Right lobe of liver (tissue), 6 donors: ENCODE measurements around the gene DIPK1C. TPM values are rescaled to one million over a fixed set of nuclear protein-coding genes. Genes with fewer than 3 reads are reported as not detected.
A peak's percentile ranks its signal among the peaks of the same experiment; 100 is the strongest.

Source experiments
- ATAC-seq, 4 donors: fragments of 200-7000 bp; cut with Tn5 transposase; one replicate each; pipeline ENCODE4 v1.9.1; 2020; ENCODE audit warnings: mild to moderate bottlenecking in 4 of 4, moderate library complexity in 4 of 4
- DNase-seq, 3 donors: peaks; one replicate each; pipeline ENCODE4 v3.0.0-alpha.2; 2020
- H3K27ac ChIP-seq, 3 donors: fragments of 200-600 bp; one replicate each; pipeline ENCODE4 v1.8.0; 2022
- H3K27me3 ChIP-seq, 2 donors: fragments of 200-600 bp; one replicate each; pipeline ENCODE4 v1.8.0; 2022
- H3K36me3 ChIP-seq, 4 donors: fragments of 200-600 bp; sonication (generic) in 1 of 4; one replicate each; pipeline versions ENCODE4 v1.5.1 to v1.8.0; 2017 to 2022; ENCODE audit warnings: control low read depth in 1 of 4
- H3K4me1 ChIP-seq, 4 donors: fragments of 200-600 bp; sonication (generic) in 1 of 4; one replicate each; pipeline versions ENCODE4 v1.5.1 to v1.8.0; 2017 to 2022; ENCODE audit warnings: control low read depth in 1 of 4
- H3K4me3 ChIP-seq, 3 donors: fragments of 200-600 bp; one replicate each; pipeline ENCODE4 v1.8.0; 2022
- H3K9me3 ChIP-seq, 4 donors: fragments of 200-600 bp; sonication (generic) in 1 of 4; one replicate each; pipeline versions ENCODE4 v1.5.1 to v1.8.0; 2017 to 2022; ENCODE audit warnings: control low read depth in 1 of 4
- POLR2A ChIP-seq: fragments of 450-650 bp; IDR thresholded peaks from one replicate; pipeline ENCODE4 v1.6.1; 2017; ENCODE audit warnings: antibody characterized with exemption, mild to moderate bottlenecking
- WGBS: methylation state at CpG from one replicate; pipeline ENCODE4 v1.1.6; 2018; ENCODE audit warnings: low coverage, low lambda C conversion rate; ENCODE audit not compliant: insufficient coverage; ENCODE audit errors: missing lambda C conversion rate; 5-methylcytosine and 5-hydroxymethylcytosine counted together
- intact Hi-C, 2 donors: fragments of 100-400 bp; cut with DNase I; formaldehyde crosslinking; loops; one replicate each; pipeline versions ENCODE4 v1.11.2 to v1.14.1; 2022
- total RNA-seq, 6 experiments: library from RNA; depleted of rRNA in 2 of 6; stranded (reverse); fragments of >200 nt in 2 of 6; fragmentation: NEBNext Ultra II Directional in 3 of 6; extraction: Animal tissue kit (Norgen Biotek cat#: 25700) in 3 of 6; gene quantifications; one replicate each; pipeline versions ENCODE4 v1.1.0 to v1.2.4, GENCODE V29; 2016 to 2023
- TF ChIP-seq, protein P1 (sequence below), 4 donors: fragments of 200-600 bp in 3 of 4; fragments of 450-650 bp in 1 of 4; IDR thresholded peaks; one replicate each; pipeline versions ENCODE4 v1.5.1 to v1.8.0; 2016 to 2022; ENCODE audit warnings: antibody characterized with exemption in 4 of 4, mild to moderate bottlenecking in 2 of 4
- donor health status: DM: no; HTN: yes; CAD: no.
- donor health status: DM: no; HTN: no; CAD: no.
- donor health status: DM: no; HTN: no; CAD: no.
- donor health status: DM: no; HTN: yes; CAD: no.
- donor health status: DM: no; HTN: yes; CAD: no.

DIPK1C gene
- total RNA-seq, 6 experiments from 2014 or later, result 0.06 to 0.37 (median 0.20) TPM; not detected in 3

DNA sequence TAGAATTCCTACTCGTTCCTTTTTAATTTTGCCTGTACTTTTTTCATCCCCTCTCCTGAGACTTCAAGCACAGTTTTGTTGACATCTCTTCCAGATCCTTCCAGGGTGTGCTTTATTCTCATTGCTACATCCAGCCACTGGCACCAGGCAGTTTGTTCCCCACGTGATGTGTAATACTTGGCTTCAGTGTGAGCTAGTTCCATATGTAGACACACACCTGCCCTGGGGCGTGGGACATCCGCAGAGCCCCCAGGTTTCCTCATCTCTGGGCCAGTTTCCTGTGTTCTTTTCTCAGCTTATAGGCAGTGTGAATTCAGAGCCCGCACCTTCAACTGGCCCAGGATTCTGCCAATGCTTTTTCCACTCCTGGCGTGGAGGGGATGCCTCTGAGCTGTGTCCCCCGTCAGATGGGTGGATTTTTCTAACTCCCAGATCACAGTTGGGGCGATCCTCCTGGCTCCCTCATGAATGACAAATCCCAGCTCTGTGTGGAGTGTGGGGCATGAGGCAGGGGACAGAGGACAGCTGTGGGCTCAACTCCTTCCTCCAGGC lies 46.6 kb downstream of the DIPK1C start:
- Histone ChIP-seq H3K27ac (no peak overlapping the region), H3K27me3 (no peaks in the 10 kb centered on the region), H3K9me3 (no peaks in the 10 kb centered on the region), H3K4me1 (no peaks in the 10 kb centered on the region), H3K36me3 (no peaks in the 10 kb centered on the region), H3K4me3 (no peak overlapping the region)
- TF ChIP-seq POLR2A, result no peak
- TF ChIP-seq, protein P1, sequence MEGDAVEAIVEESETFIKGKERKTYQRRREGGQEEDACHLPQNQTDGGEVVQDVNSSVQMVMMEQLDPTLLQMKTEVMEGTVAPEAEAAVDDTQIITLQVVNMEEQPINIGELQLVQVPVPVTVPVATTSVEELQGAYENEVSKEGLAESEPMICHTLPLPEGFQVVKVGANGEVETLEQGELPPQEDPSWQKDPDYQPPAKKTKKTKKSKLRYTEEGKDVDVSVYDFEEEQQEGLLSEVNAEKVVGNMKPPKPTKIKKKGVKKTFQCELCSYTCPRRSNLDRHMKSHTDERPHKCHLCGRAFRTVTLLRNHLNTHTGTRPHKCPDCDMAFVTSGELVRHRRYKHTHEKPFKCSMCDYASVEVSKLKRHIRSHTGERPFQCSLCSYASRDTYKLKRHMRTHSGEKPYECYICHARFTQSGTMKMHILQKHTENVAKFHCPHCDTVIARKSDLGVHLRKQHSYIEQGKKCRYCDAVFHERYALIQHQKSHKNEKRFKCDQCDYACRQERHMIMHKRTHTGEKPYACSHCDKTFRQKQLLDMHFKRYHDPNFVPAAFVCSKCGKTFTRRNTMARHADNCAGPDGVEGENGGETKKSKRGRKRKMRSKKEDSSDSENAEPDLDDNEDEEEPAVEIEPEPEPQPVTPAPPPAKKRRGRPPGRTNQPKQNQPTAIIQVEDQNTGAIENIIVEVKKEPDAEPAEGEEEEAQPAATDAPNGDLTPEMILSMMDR (IDR thresholded peaks at IDR 0.05), result no peak
- intact Hi-C loops, result no loop called here
- ATAC-seq (no peak), DNase-seq (no peak)
- WGBS, result 45% methylated on average over 8 of the region's 8 CpGs

DNA sequence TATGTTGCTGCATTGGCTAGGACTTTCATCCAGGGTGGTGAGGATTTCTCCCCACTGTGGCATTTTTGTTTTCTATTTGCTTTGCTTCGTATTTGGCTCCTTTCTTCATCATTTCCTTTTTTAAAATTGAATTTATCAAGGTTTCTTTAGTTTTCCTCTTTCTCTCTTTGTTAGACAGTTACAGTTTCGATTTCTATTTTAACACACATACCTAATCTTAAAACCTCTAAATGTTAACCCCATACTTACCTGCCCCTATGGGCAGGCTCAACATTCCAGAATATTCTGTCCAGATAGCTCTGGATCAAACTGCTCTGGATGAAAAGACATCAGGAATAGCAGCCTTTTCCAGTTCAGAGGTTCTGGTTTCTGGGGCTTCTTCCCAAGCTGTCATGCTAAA lies 49.2 kb downstream of the DIPK1C start:
- intact Hi-C loops, result no loop called here
- 12% methylated on average over 2 of the region's 2 CpGs for WGBS
- Histone ChIP-seq H3K36me3 (no peaks in the 10 kb centered on the region), H3K9me3 (no peaks in the 10 kb centered on the region), H3K27ac (no peak overlapping the region), H3K4me3 (no peak overlapping the region), H3K27me3 (no peaks in the 10 kb centered on the region), H3K4me1 (no peaks in the 10 kb centered on the region)
- no peak for ATAC-seq
- DNase-seq, result no peak
- TF ChIP-seq, protein P1 (IDR thresholded peaks at IDR 0.05), result no peak
- no peak for TF ChIP-seq POLR2A

DNA sequence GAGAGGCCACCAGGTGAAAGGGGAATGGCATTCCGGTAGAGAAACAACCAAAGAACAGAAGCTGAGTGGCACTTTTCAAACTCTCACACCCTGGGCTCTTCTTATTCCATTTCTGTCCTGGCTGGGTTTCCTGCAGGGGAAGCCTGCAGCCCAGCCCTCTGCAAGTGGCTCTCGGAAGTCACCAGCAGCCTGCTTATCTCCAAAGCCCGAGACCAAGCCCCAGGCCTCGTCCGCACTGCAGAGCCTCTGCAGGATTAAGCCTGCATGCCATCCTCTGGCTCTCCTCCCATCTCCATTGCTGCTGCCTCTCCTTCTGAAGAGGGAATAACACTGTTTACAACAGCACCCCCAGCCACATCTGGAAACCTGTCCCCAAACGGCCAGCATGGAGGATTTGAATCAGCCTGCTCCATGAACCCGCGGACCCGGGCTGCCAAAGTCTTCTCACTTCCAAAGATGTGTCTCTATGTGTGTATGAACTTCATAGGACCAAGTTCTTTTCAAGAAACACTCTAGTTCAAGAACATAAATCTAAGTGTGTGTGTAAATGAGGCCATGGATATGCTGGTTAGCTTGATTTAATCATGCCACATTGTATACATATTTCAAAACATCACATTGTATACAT lies 54.2 kb downstream of the DIPK1C start:
- intact Hi-C loops, result no loop called here
- peak; percentile 21 to 65 (median 35) for ATAC-seq
- H3K9me3 ChIP-seq, result no peaks in the 10 kb centered on the region
- no peak for DNase-seq
- H3K4me3 ChIP-seq, result no peak overlapping the region
- H3K27ac ChIP-seq, result no peak overlapping the region
- no peaks in the 10 kb centered on the region for H3K4me1 ChIP-seq
- 85% methylated on average over 5 of the region's 9 CpGs for WGBS
- no peaks in the 10 kb centered on the region for H3K36me3 ChIP-seq
- H3K27me3 ChIP-seq, result no peaks in the 10 kb centered on the region
- TF ChIP-seq POLR2A, result no peak
- TF ChIP-seq, protein P1 (IDR thresholded peaks at IDR 0.05), result no peak

DNA sequence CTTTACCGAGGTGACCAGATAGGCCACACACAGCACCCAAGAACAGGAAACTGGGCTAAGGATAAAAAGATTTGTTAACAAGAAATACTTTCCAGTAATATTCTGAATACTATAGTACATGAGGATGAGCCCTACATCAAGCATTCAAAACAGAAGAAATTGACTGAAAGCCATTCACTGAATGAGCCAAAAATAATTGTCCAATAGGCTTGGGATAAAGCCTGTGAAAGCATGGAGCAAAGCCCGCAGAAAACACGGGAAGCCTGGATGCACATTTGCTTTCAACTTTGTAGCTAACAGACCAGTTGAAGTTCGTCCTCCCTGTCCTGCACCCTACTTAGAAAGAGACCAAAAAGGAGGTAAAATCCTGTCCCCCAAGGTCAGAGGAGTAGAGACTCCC lies 56.3 kb downstream of the DIPK1C start:
- Histone ChIP-seq H3K36me3 (no peaks in the 10 kb centered on the region), H3K27ac (no peak overlapping the region), H3K4me1 (no peaks in the 10 kb centered on the region), H3K27me3 (no peaks in the 10 kb centered on the region), H3K9me3 (no peaks in the 10 kb centered on the region), H3K4me3 (no peak overlapping the region)
- DNase-seq (no peak), ATAC-seq (no peak)
- TF ChIP-seq, protein P1 (IDR thresholded peaks at IDR 0.05), result no peak
- TF ChIP-seq POLR2A, result no peak
- 72% methylated on average over 4 of the region's 4 CpGs for WGBS
- intact Hi-C loops, result no loop called here
